ENCODE results near the gene PARD6A. TPM values are rescaled to one million over a fixed set of nuclear protein-coding genes. Genes with fewer than 3 reads are reported as not detected.

Gene PARD6A
- total RNA-seq, 1 experiment from 2014 or later: 10.8 TPM

- H3K27me3 ChIP-seq (ENCODE audit: control insufficient read depth, insufficient read depth, low read length): no peaks in the 10 kb centered on the region
- in situ Hi-C loops (cut with HindIII; ENCODE audit: low pct_unique_long_range_greater_than_20kb, low sequenced_read_pairs): no loop called here
- H3K27ac ChIP-seq (ENCODE audit: low read length): no peak overlapping the region
- no peaks in the 10 kb centered on the region for H3K9me3 ChIP-seq (ENCODE audit: control insufficient read depth, insufficient read depth, low read depth, low read length)
- TF ChIP-seq CTCF (IDR thresholded peaks at IDR 0.05) (no peak), POLR2AphosphoS5 (IDR thresholded peaks at IDR 0.05; ENCODE audit: low read depth, low read length) (no peak), TCF7L2 (IDR thresholded peaks at IDR 0.05; ENCODE audit: low read depth, low read length) (no peak), SIN3A (IDR thresholded peaks at IDR 0.05; ENCODE audit: borderline replicate concordance, insufficient read depth, low read depth, low read length) (no peak), REST (IDR thresholded peaks at IDR 0.05; ENCODE audit: insufficient read depth in 1 of 2, low read depth in 2 of 2, low read length in 1 of 2) (no peak)
- no peak for ATAC-seq
- no TSS peak for BruUV-seq (replicated peaks)
- POLR2A ChIA-PET: no interaction called here
- H3K4me1 ChIP-seq (ENCODE audit: control insufficient read depth, insufficient read depth, low read length): no peaks in the 10 kb centered on the region
- CTCF ChIA-PET: no interaction called here
- intact Hi-C loops (cut with micrococcal nuclease; ENCODE audit: unreplicated experiment): no loop called here
- H3K4me3 ChIP-seq (ENCODE audit: low read depth in 2 of 2, low read length in 2 of 2): no peak overlapping the region
- H3K36me3 ChIP-seq (ENCODE audit: control insufficient read depth, insufficient read depth, low read length): no peaks in the 10 kb centered on the region
- no peak for DNase-seq (ENCODE audit: low read depth, low spot score)
These were observed 40.7 kb downstream of the PARD6A start for GRCh38 chr16:67701420-67701819.

- H3K27me3 ChIP-seq (ENCODE audit: control insufficient read depth, insufficient read depth, low read length): no peaks in the 10 kb centered on the region
- H3K4me3 ChIP-seq (ENCODE audit: low read depth in 2 of 2, low read length in 2 of 2): no peak overlapping the region
- H3K9me3 ChIP-seq (ENCODE audit: control insufficient read depth, insufficient read depth, low read depth, low read length): no peaks in the 10 kb centered on the region
- TF ChIP-seq CTCF (IDR thresholded peaks at IDR 0.05): no peak
- TF ChIP-seq SIN3A (IDR thresholded peaks at IDR 0.05; ENCODE audit: borderline replicate concordance, insufficient read depth, low read depth, low read length): no peak
- TF ChIP-seq TCF7L2 (IDR thresholded peaks at IDR 0.05; ENCODE audit: low read depth, low read length): no peak
- TF ChIP-seq REST (IDR thresholded peaks at IDR 0.05; ENCODE audit: insufficient read depth in 1 of 2, low read depth in 2 of 2, low read length in 1 of 2): no peak
- TF ChIP-seq POLR2AphosphoS5 (IDR thresholded peaks at IDR 0.05; ENCODE audit: low read depth, low read length): no peak
- in situ Hi-C loops (cut with HindIII; ENCODE audit: low pct_unique_long_range_greater_than_20kb, low sequenced_read_pairs) (no loop called here), intact Hi-C loops (cut with micrococcal nuclease; ENCODE audit: unreplicated experiment) (no loop called here)
- ATAC-seq (no peak), DNase-seq (ENCODE audit: low read depth, low spot score) (no peak)
- ChIA-PET POLR2A (interaction anchor here (0.7 kb wide), 1 partner anchor 382 kb away, joined by 3 read pairs; no protein-coding TSS in a partner anchor), CTCF (no interaction called here)
- no peaks in the 10 kb centered on the region for H3K4me1 ChIP-seq (ENCODE audit: control insufficient read depth, insufficient read depth, low read length)
- no peaks in the 10 kb centered on the region for H3K36me3 ChIP-seq (ENCODE audit: control insufficient read depth, insufficient read depth, low read length)
- no peak overlapping the region for H3K27ac ChIP-seq (ENCODE audit: low read length)
- no TSS peak for BruUV-seq (replicated peaks)
These were observed 41.4 kb downstream of the PARD6A start for GRCh38 chr16:67702130-67702529.
